ENCODE measurements around the gene BGLAP.

DNA sequence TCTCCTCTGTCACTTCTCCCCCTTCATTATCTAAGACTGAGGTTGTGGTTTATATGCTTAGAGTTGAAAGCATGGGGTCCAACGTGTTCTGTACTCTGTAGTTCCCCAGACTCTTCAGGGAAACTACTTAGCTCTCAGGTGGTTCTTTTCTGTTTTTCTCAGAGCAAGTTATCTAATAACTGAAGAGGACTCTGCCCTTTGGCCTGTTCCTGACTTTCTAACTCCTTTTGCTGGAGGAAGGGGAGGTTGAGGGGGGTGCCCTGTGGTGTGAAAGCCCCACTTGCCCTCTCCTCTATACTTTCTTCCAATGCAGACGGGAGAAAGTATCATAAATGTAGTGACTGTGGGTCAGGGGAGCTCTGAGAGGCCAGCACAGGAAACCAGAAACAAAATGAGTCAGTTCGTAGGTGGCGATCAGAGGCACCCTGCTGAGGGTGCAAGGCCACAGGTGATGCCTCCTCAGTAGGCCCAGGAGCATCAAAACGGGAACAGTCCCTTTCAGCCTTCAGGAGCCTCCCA lies 43.1 kb upstream of the BGLAP start:
- TF ChIP-seq, protein P1, sequence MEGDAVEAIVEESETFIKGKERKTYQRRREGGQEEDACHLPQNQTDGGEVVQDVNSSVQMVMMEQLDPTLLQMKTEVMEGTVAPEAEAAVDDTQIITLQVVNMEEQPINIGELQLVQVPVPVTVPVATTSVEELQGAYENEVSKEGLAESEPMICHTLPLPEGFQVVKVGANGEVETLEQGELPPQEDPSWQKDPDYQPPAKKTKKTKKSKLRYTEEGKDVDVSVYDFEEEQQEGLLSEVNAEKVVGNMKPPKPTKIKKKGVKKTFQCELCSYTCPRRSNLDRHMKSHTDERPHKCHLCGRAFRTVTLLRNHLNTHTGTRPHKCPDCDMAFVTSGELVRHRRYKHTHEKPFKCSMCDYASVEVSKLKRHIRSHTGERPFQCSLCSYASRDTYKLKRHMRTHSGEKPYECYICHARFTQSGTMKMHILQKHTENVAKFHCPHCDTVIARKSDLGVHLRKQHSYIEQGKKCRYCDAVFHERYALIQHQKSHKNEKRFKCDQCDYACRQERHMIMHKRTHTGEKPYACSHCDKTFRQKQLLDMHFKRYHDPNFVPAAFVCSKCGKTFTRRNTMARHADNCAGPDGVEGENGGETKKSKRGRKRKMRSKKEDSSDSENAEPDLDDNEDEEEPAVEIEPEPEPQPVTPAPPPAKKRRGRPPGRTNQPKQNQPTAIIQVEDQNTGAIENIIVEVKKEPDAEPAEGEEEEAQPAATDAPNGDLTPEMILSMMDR (IDR thresholded peaks at IDR 0.05): no peak
- TF ChIP-seq POLR2A (IDR thresholded peaks at IDR 0.05): no peak

All from Peyer's patch (tissue), 4 donors.